Activated naive CD4-positive, alpha-beta T cell treated with Interleukin-2 at 50 U/mL for 16 hours (primary cell): ENCODE data around the gene TUBA4B.

Source experiments
- DNase-seq: peaks from one replicate; pipeline ENCODE4 v3.0.0-alpha.2; 2020

Gene TUBA4B

GRCh38 chr2:219218732-219219701, 34.0 kb upstream of the TUBA4B start, which contains the start of gene ABCB6:
Gene ABCB6, minus strand, starts transcription at chr2:219218958. Its CDS starts 285 bp downstream, at chr2:219218673.
- peak; percentile 88 for DNase-seq

- no peak for DNase-seq
Observed at GRCh38 chr2:219219784-219220532, 33.1 kb upstream of the TUBA4B start.

- no peak for DNase-seq
Observed at GRCh38 chr2:219220652-219221402, 32.2 kb upstream of the TUBA4B start.

- no peak for DNase-seq
Observed at GRCh38 chr2:219221957-219222518, 31.0 kb upstream of the TUBA4B start.

- DNase-seq: no peak
Observed at GRCh38 chr2:219223831-219224610, 29.0 kb upstream of the TUBA4B start.

GRCh38 chr2:219225350-219225749, 27.7 kb upstream of the TUBA4B start:
- DNase-seq: no peak

GRCh38 chr2:219228041-219228910, 24.8 kb upstream of the TUBA4B start:
- DNase-seq: no peak

GRCh38 chr2:219228911-219229304, 24.1 kb upstream of the TUBA4B start:
- no peak for DNase-seq

- peak; percentile 99 for DNase-seq
Observed at GRCh38 chr2:219229305-219230058, 23.6 kb upstream of the TUBA4B start, which contains the start of the genes ANKZF1 and ATG9A. Gene ANKZF1, plus strand, starts transcription at chr2:219229806. Its CDS starts 452 bp downstream, at chr2:219230258. Gene ATG9A, minus strand, starts transcription at chr2:219229636. Its CDS starts 1,612 bp downstream, at chr2:219228024.

- peak; percentile 59 for DNase-seq
Observed at GRCh38 chr2:219230059-219230540, 22.9 kb upstream of the TUBA4B start.

- no peak for DNase-seq
Observed at GRCh38 chr2:219234331-219234730, 18.7 kb upstream of the TUBA4B start.

- no peak for DNase-seq
Observed at GRCh38 chr2:219243291-219243761, 9.7 kb upstream of the TUBA4B start.

GRCh38 chr2:219244789-219245147, 8.3 kb upstream of the TUBA4B start:
- no peak for DNase-seq

- peak; percentile 90 for DNase-seq
Observed at GRCh38 chr2:219245148-219245898, 7.7 kb upstream of the TUBA4B start, which contains the start of the genes GLB1L and STK16. Gene GLB1L, minus strand, starts transcription at chr2:219245444. Its CDS starts 1,871 bp downstream, at chr2:219243573. Gene STK16, plus strand, starts transcription at chr2:219245479. Its CDS starts 521 bp downstream, at chr2:219246000.

GRCh38 chr2:219245899-219246230, 7.2 kb upstream of the TUBA4B start:
- no peak for DNase-seq

GRCh38 chr2:219246559-219246958, 6.5 kb upstream of the TUBA4B start:
- DNase-seq: no peak

- peak; percentile 74 for DNase-seq
Observed at GRCh38 chr2:219247678-219248642, 5.1 kb upstream of the TUBA4B start.
